Neutrophil (primary cell): Measurements from ENCODE around the gene ZNF639.
A peak's percentile ranks its signal among the peaks of the same experiment; 100 is the strongest.

Experiments
- H3K27ac ChIP-seq: fragments of 200-600 bp; sonication (generic); 2 replicates; pipeline ENCODE4 v1.5.1; 2016; ENCODE audit warnings: mild to moderate bottlenecking, moderate library complexity
- H3K27me3 ChIP-seq: fragments of 200-600 bp; sonication (generic); 2 replicates; pipeline ENCODE4 v1.6.0; 2016; ENCODE audit warnings: mild to moderate bottlenecking
- H3K36me3 ChIP-seq: fragments of 200-600 bp; sonication (generic); 2 replicates; pipeline ENCODE4 v1.5.1; 2017
- H3K4me1 ChIP-seq, 2 experiments: fragments of 200-600 bp in 1 of 2; sonication (generic) in 1 of 2; 1 replicate in 1 of 2; 2 replicates in 1 of 2; pipeline versions ENCODE4 v1.5.1 to v1.6.1; 2013 to 2016; ENCODE audit warnings: low read depth in 1 of 2, low read length in 1 of 2, mild to moderate bottlenecking in 1 of 2, moderate library complexity in 1 of 2; ENCODE audit not compliant: control insufficient read depth in 1 of 2, insufficient read depth in 1 of 2
- H3K4me3 ChIP-seq, 2 experiments: fragments of 200-600 bp in 1 of 2; sonication (generic) in 1 of 2; 1 replicate in 1 of 2; 2 replicates in 1 of 2; pipeline ENCODE4 v1.5.1; 2013 to 2016; ENCODE audit warnings: low read depth in 1 of 2, low read length in 1 of 2, mild to moderate bottlenecking in 1 of 2, moderate library complexity in 1 of 2
- H3K9me3 ChIP-seq: fragments of 200-600 bp; sonication (generic); 2 replicates; pipeline ENCODE4 v1.5.1; 2016
- CTCF ChIP-seq: fragments of 200-600 bp; sonication (generic); IDR thresholded peaks from 2 replicates; pipeline ENCODE4 v1.5.1; 2016; ENCODE audit warnings: antibody characterized with exemption

The ZNF639 gene

GRCh38 chr3:179332240-179332639, 9.4 kb downstream of the ZNF639 start:
- no peaks in the 10 kb centered on the region for H3K9me3 ChIP-seq
- no peaks in the 10 kb centered on the region for H3K27me3 ChIP-seq
- H3K36me3 ChIP-seq = peaks cover 50% of the 10 kb centered on the region
- no peak overlapping the region for H3K27ac ChIP-seq
- no peak overlapping the region for H3K4me3 ChIP-seq
- H3K4me1 ChIP-seq = no peaks in the 10 kb centered on the region
- TF ChIP-seq CTCF = no peak

- H3K36me3 ChIP-seq = peaks cover 49% of the 10 kb centered on the region
- no peaks in the 10 kb centered on the region for H3K4me1 ChIP-seq
- no peaks in the 10 kb centered on the region for H3K9me3 ChIP-seq
- H3K27me3 ChIP-seq = no peaks in the 10 kb centered on the region
- H3K4me3 ChIP-seq = no peak overlapping the region
- no peak overlapping the region for H3K27ac ChIP-seq
- no peak for TF ChIP-seq CTCF
These were observed 10.3 kb downstream of the ZNF639 start for GRCh38 chr3:179333084-179333483.

- no peak overlapping the region for H3K27ac ChIP-seq
- no peaks in the 10 kb centered on the region for H3K4me1 ChIP-seq
- TF ChIP-seq CTCF = no peak
- no peaks in the 10 kb centered on the region for H3K9me3 ChIP-seq
- peaks cover 23% of the 10 kb centered on the region for H3K36me3 ChIP-seq
- H3K4me3 ChIP-seq = no peak overlapping the region
- no peaks in the 10 kb centered on the region for H3K27me3 ChIP-seq
These were observed 13.6 kb downstream of the ZNF639 start for GRCh38 chr3:179336345-179336929.

DNA sequence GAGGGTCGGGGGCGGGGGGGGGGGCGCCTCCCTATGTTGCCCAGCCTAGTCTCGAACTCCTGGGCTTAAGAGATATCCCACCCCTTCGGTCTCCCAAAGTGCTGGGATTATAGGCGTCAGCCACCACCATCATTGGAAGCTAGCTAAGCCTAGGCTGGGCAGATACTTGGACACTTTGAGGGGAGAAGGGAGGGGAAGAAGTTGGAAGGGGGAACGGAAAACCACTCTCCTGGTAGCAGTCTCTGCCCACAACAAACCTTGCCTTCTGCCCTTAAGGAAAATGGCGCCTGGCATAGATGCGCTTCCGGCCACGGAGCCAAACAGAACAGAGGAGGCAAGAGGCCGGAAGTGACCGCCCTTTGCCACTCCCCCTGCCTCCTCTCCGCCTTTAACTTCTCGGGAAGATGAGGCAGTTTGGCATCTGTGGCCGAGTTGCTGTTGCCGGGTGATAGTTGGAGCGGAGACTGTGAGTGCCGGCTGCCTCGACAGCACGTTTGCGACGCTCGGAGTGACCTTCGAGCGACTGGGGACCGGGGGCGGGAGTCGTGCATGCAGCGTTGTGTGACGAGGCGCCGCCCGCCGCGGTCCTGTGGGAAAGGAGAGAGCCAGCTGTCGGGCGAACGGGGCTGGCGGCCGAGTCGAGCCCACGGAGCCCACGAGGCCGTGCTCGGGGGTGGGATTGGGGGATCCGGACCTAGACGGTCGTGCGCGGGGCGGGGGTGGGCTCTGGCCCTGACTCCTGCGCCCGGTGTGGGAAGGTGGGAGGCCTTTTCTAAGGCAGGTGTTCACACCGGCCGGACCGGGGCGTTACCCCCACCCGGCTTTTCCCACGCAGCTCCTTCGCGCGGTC, 24.7 kb downstream of the ZNF639 start, which contains the start of gene MFN1:
Gene MFN1, plus strand, starts transcription at position 365 of the 850 bp plus-strand sequence. CDS start 1,143 bp downstream, outside the sequence.
- Histone ChIP-seq H3K4me3 (peak within 1 kb of the TSS; percentile 78 to 79), H3K27me3 (peaks cover 7% of the 10 kb centered on the region), H3K36me3 (peaks cover 24% of the 10 kb centered on the region), H3K27ac (peak within 1 kb of the TSS; percentile 88), H3K9me3 (no peaks in the 10 kb centered on the region), H3K4me1 (peaks cover 16 to 19% of the 10 kb centered on the region in 2 experiments)
- peak; percentile 36 for TF ChIP-seq CTCF

DNA sequence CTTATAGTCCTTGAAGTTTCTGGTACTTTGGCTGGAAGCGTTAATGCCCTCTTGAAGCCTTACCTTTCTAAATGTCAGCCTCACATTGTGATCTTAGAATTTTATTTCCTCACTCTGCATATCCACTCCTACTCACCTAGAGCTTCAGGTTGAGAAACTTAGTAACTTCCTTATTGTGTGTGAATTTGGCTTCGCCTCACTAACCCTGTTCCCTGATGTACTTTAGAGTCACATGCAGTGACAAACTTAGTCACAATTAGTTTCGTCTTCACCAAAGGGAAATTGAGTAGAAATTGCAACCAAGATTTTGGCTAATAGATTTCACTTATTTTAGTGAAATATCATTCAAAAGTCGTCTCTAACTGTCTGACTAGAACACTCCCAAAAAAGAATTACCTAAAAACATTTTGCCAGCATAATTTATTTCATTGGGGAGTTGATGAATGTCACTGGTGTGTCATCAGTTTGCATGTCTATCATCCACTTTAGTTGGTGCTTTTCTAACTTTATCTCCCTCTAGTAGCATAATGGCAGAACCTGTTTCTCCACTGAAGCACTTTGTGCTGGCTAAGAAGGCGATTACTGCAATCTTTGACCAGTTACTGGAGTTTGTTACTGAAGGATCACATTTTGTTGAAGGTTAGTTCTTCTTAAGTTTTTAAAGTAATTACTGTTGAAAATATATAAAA, 25.6 kb downstream of the ZNF639 start:
- peaks cover 31% of the 10 kb centered on the region for H3K36me3 ChIP-seq
- H3K27me3 ChIP-seq = peaks cover 7% of the 10 kb centered on the region
- peaks cover 16 to 19% of the 10 kb centered on the region in 2 experiments for H3K4me1 ChIP-seq
- peak overlapping the region; percentile 88 for H3K27ac ChIP-seq
- no peaks in the 10 kb centered on the region for H3K9me3 ChIP-seq
- no peak for TF ChIP-seq CTCF
- H3K4me3 ChIP-seq = peak overlapping the region; percentile 78 to 79
